SU-DHL-6 (cell line): Measurements from ENCODE around the gene ARHGAP26.

ENCODE experiments used
- H2AFZ ChIP-seq: fragments of 200-600 bp; sonication (generic); 2 replicates; pipeline ENCODE4 v1.6.1; 2014; ENCODE audit warnings: low read depth, mild to moderate bottlenecking, moderate library complexity, mixed read lengths, antibody characterized with exemption, low read length; ENCODE audit not compliant: severe bottlenecking
- H3F3A ChIP-seq: fragments of 200-600 bp; shearing (Covaris generic); 2 replicates; pipeline ENCODE4 v1.6.0; 2016; ENCODE audit warnings: antibody characterized with exemption, mild to moderate bottlenecking; ENCODE audit not compliant: insufficient read depth
- H3K27ac ChIP-seq: fragments of 200-600 bp; sonication (generic); 2 replicates; pipeline ENCODE4 v1.5.1; 2016; ENCODE audit warnings: low read depth, mild to moderate bottlenecking, low read length, moderate library complexity, mixed read lengths
- H3K27me3 ChIP-seq: fragments of 200-600 bp; sonication (generic), shearing (Covaris generic); 2 replicates; pipeline ENCODE4 v1.6.0; 2014; ENCODE audit warnings: mild to moderate bottlenecking, low read length
- H3K36me3 ChIP-seq: fragments of 200-600 bp; sonication (generic); 2 replicates; pipeline ENCODE4 v1.6.1; 2014; ENCODE audit warnings: mild to moderate bottlenecking, low read length, mixed read lengths
- H3K4me2 ChIP-seq: fragments of 300-600, 200-600 bp; shearing (Covaris generic), sonication (generic); 2 replicates; pipeline ENCODE4 v1.6.0; 2014; ENCODE audit warnings: low read length, low read depth, mild to moderate bottlenecking; ENCODE audit not compliant: poor library complexity, severe bottlenecking
- H3K4me3 ChIP-seq: fragments of 200-600 bp; sonication (generic); 2 replicates; pipeline ENCODE4 v1.5.1; 2014; ENCODE audit warnings: antibody characterized with exemption, low read length, mild to moderate bottlenecking, mixed read lengths; ENCODE audit not compliant: insufficient read depth, poor library complexity, severe bottlenecking
- H3K79me2 ChIP-seq: fragments of 200-600 bp; sonication (generic); 2 replicates; pipeline ENCODE4 v1.6.1; 2014; ENCODE audit warnings: mild to moderate bottlenecking, low read length, moderate library complexity; ENCODE audit not compliant: insufficient read depth
- H3K9ac ChIP-seq: fragments of 200-600 bp; sonication (generic); 2 replicates; pipeline ENCODE4 v1.7.0; 2014; ENCODE audit warnings: mild to moderate bottlenecking, low read length
- H3K9me2 ChIP-seq: fragments of 200-600 bp; sonication (generic); replicated peaks from 2 replicates; pipeline ENCODE4 v1.6.1; 2014; ENCODE audit warnings: low read length; ENCODE audit not compliant: insufficient read depth
- H3K9me3 ChIP-seq: fragments of 200-600 bp; sonication (generic); 2 replicates; pipeline ENCODE4 v1.6.1; 2014; ENCODE audit warnings: low read length, mixed read lengths; ENCODE audit not compliant: insufficient read depth
- H4K20me1 ChIP-seq: fragments of 200-600 bp; sonication (generic); 2 replicates; pipeline ENCODE4 v1.6.1; 2014; ENCODE audit warnings: low read depth, mild to moderate bottlenecking, antibody characterized with exemption, low read length, moderate library complexity, mixed read lengths
- EZH2phosphoT487 ChIP-seq: fragments of 200-600 bp; sonication (generic), shearing (Covaris generic); conservative IDR thresholded peaks from 2 replicates; pipeline ENCODE4 v1.6.1; 2018; ENCODE audit warnings: mild to moderate bottlenecking, antibody characterized with exemption, low read length, moderate library complexity, mixed read lengths
- TF ChIP-seq, protein P1 (sequence below): fragments of 200-600 bp; sonication (generic); IDR thresholded peaks from one replicate; pipeline ENCODE4 v1.5.1; 2017; ENCODE audit warnings: antibody characterized with exemption, mild to moderate bottlenecking, low read length, moderate library complexity; ENCODE audit not compliant: insufficient read depth, poor library complexity, severe bottlenecking

The ARHGAP26 gene

DNA sequence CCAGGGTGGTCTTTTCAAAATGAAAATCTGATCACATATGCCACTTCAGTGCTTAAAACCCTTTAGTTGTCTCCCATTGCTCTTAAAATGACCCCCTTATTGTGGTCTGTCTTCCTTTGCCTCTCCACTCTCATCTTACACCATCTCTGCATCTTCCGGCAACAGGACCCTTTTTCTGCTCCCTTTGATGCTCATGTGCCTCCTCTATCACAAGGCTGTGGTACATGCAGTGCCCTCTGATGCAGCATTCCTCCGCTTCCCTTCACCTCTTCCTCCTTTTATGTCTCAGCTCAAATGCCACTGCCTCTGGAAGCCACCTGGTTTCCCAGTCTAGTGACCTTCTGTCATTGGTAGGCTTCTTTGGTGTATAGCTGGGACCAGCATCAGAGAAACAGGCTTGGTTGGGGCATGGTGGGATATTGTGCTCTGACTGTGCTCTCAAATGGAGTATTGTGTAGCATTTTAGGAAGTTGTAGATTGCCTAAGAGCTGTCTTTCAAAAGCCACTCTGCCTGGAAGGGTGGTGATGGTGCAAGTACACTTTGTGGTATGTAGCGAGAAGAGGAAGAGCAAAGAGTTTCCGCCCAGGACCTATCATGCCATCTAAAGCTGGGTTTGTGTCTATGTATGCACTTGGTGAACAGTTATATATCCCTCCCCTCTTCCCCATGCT lies 28.1 kb downstream of the ARHGAP26 start:
- Histone ChIP-seq H4K20me1 (no peaks in the 10 kb centered on the region), H3K4me3 (no peak overlapping the region), H3K79me2 (no peaks in the 10 kb centered on the region), H3K9me2 (no peaks in the 10 kb centered on the region), H3K27me3 (no peaks in the 10 kb centered on the region), H2AFZ (no peak overlapping the region), H3K4me2 (no peak overlapping the region), H3K9ac (no peak overlapping the region), H3K36me3 (no peaks in the 10 kb centered on the region), H3F3A (no peaks in the 10 kb centered on the region), H3K27ac (no peak overlapping the region), H3K9me3 (no peaks in the 10 kb centered on the region)
- TF ChIP-seq EZH2phosphoT487, result no peak
- TF ChIP-seq, protein P1, sequence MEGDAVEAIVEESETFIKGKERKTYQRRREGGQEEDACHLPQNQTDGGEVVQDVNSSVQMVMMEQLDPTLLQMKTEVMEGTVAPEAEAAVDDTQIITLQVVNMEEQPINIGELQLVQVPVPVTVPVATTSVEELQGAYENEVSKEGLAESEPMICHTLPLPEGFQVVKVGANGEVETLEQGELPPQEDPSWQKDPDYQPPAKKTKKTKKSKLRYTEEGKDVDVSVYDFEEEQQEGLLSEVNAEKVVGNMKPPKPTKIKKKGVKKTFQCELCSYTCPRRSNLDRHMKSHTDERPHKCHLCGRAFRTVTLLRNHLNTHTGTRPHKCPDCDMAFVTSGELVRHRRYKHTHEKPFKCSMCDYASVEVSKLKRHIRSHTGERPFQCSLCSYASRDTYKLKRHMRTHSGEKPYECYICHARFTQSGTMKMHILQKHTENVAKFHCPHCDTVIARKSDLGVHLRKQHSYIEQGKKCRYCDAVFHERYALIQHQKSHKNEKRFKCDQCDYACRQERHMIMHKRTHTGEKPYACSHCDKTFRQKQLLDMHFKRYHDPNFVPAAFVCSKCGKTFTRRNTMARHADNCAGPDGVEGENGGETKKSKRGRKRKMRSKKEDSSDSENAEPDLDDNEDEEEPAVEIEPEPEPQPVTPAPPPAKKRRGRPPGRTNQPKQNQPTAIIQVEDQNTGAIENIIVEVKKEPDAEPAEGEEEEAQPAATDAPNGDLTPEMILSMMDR, result no peak

DNA sequence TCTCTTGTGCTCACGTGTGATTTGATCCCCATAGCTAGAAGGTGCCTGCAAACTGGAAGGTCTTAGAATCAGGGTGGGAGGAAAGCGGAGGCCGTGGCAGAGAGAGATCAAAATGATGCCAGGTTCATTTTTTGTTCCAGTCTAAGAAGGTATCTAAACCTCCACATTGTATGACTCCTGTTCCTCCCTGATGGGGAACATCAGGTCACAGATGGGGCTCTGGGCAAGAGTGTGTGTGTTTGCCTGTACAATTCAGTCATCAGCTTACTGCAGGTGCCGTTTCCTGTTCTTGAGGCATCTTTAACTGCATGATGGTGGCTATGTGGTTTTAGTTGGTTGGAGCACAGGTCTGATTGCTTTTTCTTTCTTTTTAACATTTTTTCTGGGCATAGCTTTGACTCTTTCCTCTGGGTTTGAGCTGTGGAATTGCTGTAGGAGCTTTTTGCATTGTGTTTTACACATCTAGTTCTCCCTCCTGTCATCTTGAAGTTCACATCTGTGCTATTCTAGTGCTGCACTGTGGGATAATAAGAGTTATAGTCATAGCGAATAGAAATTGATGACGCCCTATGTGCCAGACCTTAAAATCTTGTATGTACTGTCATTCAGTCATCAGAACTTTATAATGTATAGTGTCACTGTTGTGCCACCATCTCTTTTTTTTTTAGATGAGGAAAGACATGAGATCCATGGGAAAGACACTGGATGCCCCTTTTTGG lies 30.8 kb downstream of the ARHGAP26 start:
- Histone ChIP-seq H3K4me2 (no peak overlapping the region), H3K9ac (no peak overlapping the region), H3K27ac (no peak overlapping the region), H3K27me3 (no peaks in the 10 kb centered on the region), H3K36me3 (no peaks in the 10 kb centered on the region), H3K9me2 (no peaks in the 10 kb centered on the region), H3F3A (no peaks in the 10 kb centered on the region), H3K4me3 (no peak overlapping the region), H3K9me3 (no peaks in the 10 kb centered on the region), H4K20me1 (no peaks in the 10 kb centered on the region), H3K79me2 (no peaks in the 10 kb centered on the region), H2AFZ (no peak overlapping the region)
- TF ChIP-seq, protein P1, result no peak
- no peak for TF ChIP-seq EZH2phosphoT487

DNA sequence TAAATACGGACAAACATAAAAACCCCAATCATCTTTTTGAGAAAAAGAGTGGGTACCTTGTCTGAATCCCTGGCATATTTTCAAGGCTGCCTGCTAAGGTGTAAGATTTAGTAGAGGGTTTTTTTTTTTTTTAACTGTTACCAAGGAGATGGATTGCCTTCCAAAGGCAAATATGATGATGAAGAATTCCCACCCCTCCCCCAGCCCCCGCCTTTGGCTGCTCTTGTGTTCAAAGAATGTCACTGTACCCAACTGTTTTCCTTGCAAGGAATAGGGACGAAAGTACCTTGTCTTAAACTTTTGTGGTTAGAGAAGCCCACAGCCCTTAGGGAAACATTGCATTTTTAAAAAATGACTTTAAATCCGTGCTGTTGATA lies 31.3 kb downstream of the ARHGAP26 start:
- Histone ChIP-seq H3K9me3 (no peaks in the 10 kb centered on the region), H3K79me2 (no peaks in the 10 kb centered on the region), H2AFZ (no peak overlapping the region), H3K4me3 (no peak overlapping the region), H3K4me2 (no peak overlapping the region), H3K27ac (no peak overlapping the region), H4K20me1 (no peaks in the 10 kb centered on the region), H3F3A (no peaks in the 10 kb centered on the region), H3K27me3 (no peaks in the 10 kb centered on the region), H3K9ac (no peak overlapping the region), H3K36me3 (no peaks in the 10 kb centered on the region), H3K9me2 (no peaks in the 10 kb centered on the region)
- TF ChIP-seq, protein P1, result no peak
- no peak for TF ChIP-seq EZH2phosphoT487
